ENCODE data around the gene DGKG. TPM values are rescaled to one million over a fixed set of nuclear protein-coding genes. Genes with fewer than 3 reads are reported as not detected.

DGKG gene
- total RNA-seq, 1 donor from 2014 or later = 0.22 TPM

- H3K9ac ChIP-seq = no peak overlapping the region
- TF ChIP-seq EZH2 (IDR thresholded peaks at IDR 0.05) = no peak
- TF ChIP-seq EZH2phosphoT487 (IDR thresholded peaks at IDR 0.05) = no peak
- TF ChIP-seq, protein P1, sequence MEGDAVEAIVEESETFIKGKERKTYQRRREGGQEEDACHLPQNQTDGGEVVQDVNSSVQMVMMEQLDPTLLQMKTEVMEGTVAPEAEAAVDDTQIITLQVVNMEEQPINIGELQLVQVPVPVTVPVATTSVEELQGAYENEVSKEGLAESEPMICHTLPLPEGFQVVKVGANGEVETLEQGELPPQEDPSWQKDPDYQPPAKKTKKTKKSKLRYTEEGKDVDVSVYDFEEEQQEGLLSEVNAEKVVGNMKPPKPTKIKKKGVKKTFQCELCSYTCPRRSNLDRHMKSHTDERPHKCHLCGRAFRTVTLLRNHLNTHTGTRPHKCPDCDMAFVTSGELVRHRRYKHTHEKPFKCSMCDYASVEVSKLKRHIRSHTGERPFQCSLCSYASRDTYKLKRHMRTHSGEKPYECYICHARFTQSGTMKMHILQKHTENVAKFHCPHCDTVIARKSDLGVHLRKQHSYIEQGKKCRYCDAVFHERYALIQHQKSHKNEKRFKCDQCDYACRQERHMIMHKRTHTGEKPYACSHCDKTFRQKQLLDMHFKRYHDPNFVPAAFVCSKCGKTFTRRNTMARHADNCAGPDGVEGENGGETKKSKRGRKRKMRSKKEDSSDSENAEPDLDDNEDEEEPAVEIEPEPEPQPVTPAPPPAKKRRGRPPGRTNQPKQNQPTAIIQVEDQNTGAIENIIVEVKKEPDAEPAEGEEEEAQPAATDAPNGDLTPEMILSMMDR (IDR thresholded peaks at IDR 0.05) = no peak
- H4K20me1 ChIP-seq (ENCODE audit: low read depth) = no peaks in the 10 kb centered on the region
- no peaks in the 10 kb centered on the region for H3K9me3 ChIP-seq (ENCODE audit: low read depth)
- H3K4me3 Mint-ChIP-seq = no peak overlapping the region
- peaks cover 9% of the 10 kb centered on the region for H3K4me1 ChIP-seq
- H3F3A ChIP-seq (ENCODE audit: low read depth) = no peaks in the 10 kb centered on the region
- no peaks in the 10 kb centered on the region for H3K36me3 Mint-ChIP-seq
- H3K27ac ChIP-seq = no peak overlapping the region
- H3K4me1 Mint-ChIP-seq = peaks cover 35% of the 10 kb centered on the region
- no peak overlapping the region for H3K4me3 ChIP-seq
- no peak overlapping the region for H3K4me2 ChIP-seq
- H3K27ac Mint-ChIP-seq = no peak overlapping the region
- no peaks in the 10 kb centered on the region for H3K36me3 ChIP-seq
- no peak for DNase-seq (ENCODE audit: low spot score)
- H2AFZ ChIP-seq (replicated peaks) = no peak overlapping the region
- H3K27me3 Mint-ChIP-seq (ENCODE audit: insufficient read depth, low read depth) = peaks cover 14% of the 10 kb centered on the region
- peaks cover 27% of the 10 kb centered on the region for H3K27me3 ChIP-seq
- H3K79me2 ChIP-seq (ENCODE audit: low read depth) = no peaks in the 10 kb centered on the region
- H3K9me3 Mint-ChIP-seq = no peaks in the 10 kb centered on the region
Measured at GRCh38 chr3:186123012-186123411, 239.0 kb downstream of the DGKG start.

DNA sequence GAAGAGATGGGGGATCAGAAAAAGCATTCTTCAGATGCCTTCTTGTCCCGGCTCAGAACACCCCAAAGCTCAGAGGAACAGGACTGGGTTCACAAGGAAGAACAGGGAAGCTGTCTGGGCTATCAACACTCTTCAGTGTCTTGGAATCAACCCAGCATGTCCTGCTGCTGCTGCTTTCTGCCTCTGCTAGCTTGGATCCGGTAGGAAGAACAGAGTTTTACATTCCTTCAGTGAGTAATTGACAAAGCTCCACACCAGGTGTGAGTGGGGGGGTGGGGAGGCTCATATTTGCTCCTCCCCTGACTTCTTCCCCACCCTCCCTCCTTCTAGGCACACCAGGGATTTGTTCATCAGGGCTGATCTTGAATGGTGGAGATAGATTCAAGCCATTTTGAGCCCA, 240.1 kb downstream of the DGKG start:
- DNase-seq (ENCODE audit: low spot score) = no peak
- Mint-ChIP-seq H3K36me3 (no peaks in the 10 kb centered on the region), H3K4me3 (no peak overlapping the region), H3K9me3 (no peaks in the 10 kb centered on the region), H3K27ac (no peak overlapping the region), H3K4me1 (peaks cover 35% of the 10 kb centered on the region), H3K27me3 (ENCODE audit: insufficient read depth, low read depth) (peaks cover 14% of the 10 kb centered on the region)
- Histone ChIP-seq H3K79me2 (ENCODE audit: low read depth) (no peaks in the 10 kb centered on the region), H3K27me3 (peaks cover 36% of the 10 kb centered on the region), H3K36me3 (no peaks in the 10 kb centered on the region), H3F3A (ENCODE audit: low read depth) (no peaks in the 10 kb centered on the region), H3K4me3 (no peak overlapping the region), H4K20me1 (ENCODE audit: low read depth) (no peaks in the 10 kb centered on the region), H3K9me3 (ENCODE audit: low read depth) (no peaks in the 10 kb centered on the region), H3K4me2 (peak overlapping the region; percentile 39), H2AFZ (replicated peaks) (peak overlapping the region; percentile 33), H3K4me1 (peaks cover 9% of the 10 kb centered on the region), H3K27ac (no peak overlapping the region), H3K9ac (no peak overlapping the region)
- TF ChIP-seq, protein P1 (IDR thresholded peaks at IDR 0.05) = no peak
- TF ChIP-seq EZH2phosphoT487 (IDR thresholded peaks at IDR 0.05) = no peak
- no peak for TF ChIP-seq EZH2 (IDR thresholded peaks at IDR 0.05)

- DNase-seq (ENCODE audit: low spot score) = no peak
- no peak overlapping the region for H3K4me2 ChIP-seq
- no peak overlapping the region for H2AFZ ChIP-seq (replicated peaks)
- no peak overlapping the region for H3K27ac ChIP-seq
- H3K9me3 ChIP-seq (ENCODE audit: low read depth) = no peaks in the 10 kb centered on the region
- H3K27me3 ChIP-seq = peaks cover 43% of the 10 kb centered on the region
- no peaks in the 10 kb centered on the region for H3K36me3 ChIP-seq
- H3K9me3 Mint-ChIP-seq = no peaks in the 10 kb centered on the region
- H3K4me1 Mint-ChIP-seq = peaks cover 35% of the 10 kb centered on the region
- H3K27me3 Mint-ChIP-seq (ENCODE audit: insufficient read depth, low read depth) = peaks cover 8% of the 10 kb centered on the region
- no peak overlapping the region for H3K4me3 ChIP-seq
- no peaks in the 10 kb centered on the region for H3F3A ChIP-seq (ENCODE audit: low read depth)
- peaks cover 9% of the 10 kb centered on the region for H3K4me1 ChIP-seq
- no peak overlapping the region for H3K27ac Mint-ChIP-seq
- H3K9ac ChIP-seq = no peak overlapping the region
- H3K4me3 Mint-ChIP-seq = no peak overlapping the region
- TF ChIP-seq, protein P1 (IDR thresholded peaks at IDR 0.05) = no peak
- TF ChIP-seq EZH2 (IDR thresholded peaks at IDR 0.05) (no peak), EZH2phosphoT487 (IDR thresholded peaks at IDR 0.05) (no peak)
- H3K36me3 Mint-ChIP-seq = no peaks in the 10 kb centered on the region
- no peaks in the 10 kb centered on the region for H3K79me2 ChIP-seq (ENCODE audit: low read depth)
- H4K20me1 ChIP-seq (ENCODE audit: low read depth) = no peaks in the 10 kb centered on the region
Measured at GRCh38 chr3:186121278-186121677, 240.8 kb downstream of the DGKG start.
